Measurements from ENCODE around the gene RDH8. TPM values are rescaled to one million over a fixed set of nuclear protein-coding genes. Genes with fewer than 3 reads are reported as not detected.

The RDH8 gene
- total and polyA plus RNA-seq, 2 of the 8 experiments (the other 6 are each of a cell fraction or from before 2014, with no cell fraction given): 0.38 TPM; not detected in 1

DNA sequence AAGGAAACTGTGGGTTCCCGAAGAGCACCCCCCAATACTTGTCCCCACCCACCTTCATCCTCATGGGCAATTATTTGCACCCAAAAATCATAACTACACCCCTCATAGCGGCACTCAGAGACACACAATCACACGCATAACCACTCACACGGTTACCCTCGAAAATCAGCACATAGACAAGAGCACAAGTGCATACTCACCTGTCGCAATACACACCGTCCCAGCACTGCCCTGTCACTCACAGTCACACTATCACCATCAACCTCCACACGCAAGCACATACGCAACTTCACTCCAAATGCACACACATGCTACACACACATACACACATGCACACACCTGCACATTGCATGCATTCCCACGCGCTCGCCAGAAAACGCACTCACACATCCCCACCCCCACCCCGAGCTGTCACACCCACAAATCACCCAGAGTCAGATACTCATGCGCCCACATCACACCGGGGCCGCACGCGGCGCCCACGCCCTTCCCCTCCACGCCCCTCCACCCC lies 3.5 kb upstream of the RDH8 start:
- peaks cover 4 to 12% (median 8%) of the 10 kb centered on the region in 4 experiments for H3K4me1 ChIP-seq (replicated peaks in 1 of 4; ENCODE audit: control insufficient read depth in 3 of 4, insufficient read depth in 4 of 4, low read length in 3 of 4)
- ChIA-PET CTCF (ENCODE audit: partially characterized antibody) (interaction anchor here (1.2 to 2.9 kb wide), 5 partner anchors 12 to 98 kb away, joined by 3 to 16 read pairs (median 3); no protein-coding TSS in a partner anchor), POLR2A (ENCODE audit: partially characterized antibody) (interaction anchor here (0.6 to 1.6 kb wide), 5 partner anchors 10 to 106 kb away, joined by 3 to 7 read pairs (median 4); no protein-coding TSS in a partner anchor)
- no peak overlapping the region for H3K18ac ChIP-seq (ENCODE audit: extremely low read depth, low read length)
- H4K5ac ChIP-seq (ENCODE audit: insufficient read length, low read depth, low read length): no peak overlapping the region
- H3K79me2 ChIP-seq (ENCODE audit: control insufficient read depth in 1 of 2, insufficient read depth in 2 of 2, low read length in 2 of 2): no peaks in the 10 kb centered on the region
- H2BK15ac ChIP-seq (ENCODE audit: low read length): peak overlapping the region; percentile 94
- peaks cover 5 to 10% of the 10 kb centered on the region in 2 experiments for H4K20me1 ChIP-seq (replicated peaks in 1 of 2; ENCODE audit: control insufficient read depth in 1 of 2, insufficient read depth in 2 of 2, low read length in 2 of 2)
- H2BK20ac ChIP-seq (ENCODE audit: low read length): no peak overlapping the region
- peaks cover 16% of the 10 kb centered on the region; the same call in 1 of the 2 replicates for H3K23me2 ChIP-seq (ENCODE audit: low read depth, low read length)
- DNase-seq (ENCODE audit: low read depth in 1 of 2, low spot score in 2 of 2) (no peak), FAIRE-seq (no peak)
- H3K79me1 ChIP-seq (ENCODE audit: low read depth, low read length): no peaks in the 10 kb centered on the region
- H2BK120ac ChIP-seq (replicated peaks; ENCODE audit: low read depth, low read length): no peak overlapping the region
- no peak overlapping the region for H3K14ac ChIP-seq (ENCODE audit: insufficient read length)
- H3K36me3 ChIP-seq (ENCODE audit: control insufficient read depth in 2 of 4, insufficient read depth in 4 of 4, low read length in 3 of 4): no peaks in the 10 kb centered on the region
- H3K4ac ChIP-seq (replicated peaks; ENCODE audit: insufficient read length, low read depth, low read length): no peak overlapping the region
- H4K8ac ChIP-seq (ENCODE audit: extremely low read depth, insufficient read depth, low read length): peak overlapping the region; percentile 68; the same call in 1 of the 2 replicates
- peaks cover 1 to 29% (median 20%) of the 10 kb centered on the region in 4 experiments for H3K27me3 ChIP-seq (replicated peaks in 1 of 4; ENCODE audit: control insufficient read depth in 3 of 4, extremely low read depth in 1 of 4, insufficient read depth in 3 of 4, low read length in 3 of 4)
- H3K23ac ChIP-seq (ENCODE audit: insufficient read length): no peak overlapping the region
- H3K4me2 ChIP-seq (ENCODE audit: insufficient read depth in 1 of 2, low read depth in 2 of 2, low read length in 2 of 2): peak overlapping the region; percentile 77 to 96
- H3K4me3 ChIP-seq (ENCODE audit: extremely low read depth in 1 of 4, insufficient read depth in 2 of 4, low read depth in 3 of 4, low read length in 4 of 4): peak overlapping the region in 3 of 4 experiments; percentile 15 to 62 (median 26); a peak in 6 of 8 replicates
- H2BK12ac ChIP-seq (ENCODE audit: low read depth, low read length): peak overlapping the region; percentile 87; the same call in 1 of the 2 replicates
- H3K9ac ChIP-seq (replicated peaks in 1 of 4; ENCODE audit: extremely low read depth in 1 of 4, low read depth in 3 of 4, low read length in 3 of 4): no peak overlapping the region
- no peak overlapping the region for H2BK5ac ChIP-seq (ENCODE audit: low read depth, low read length)
- H3K27ac ChIP-seq (ENCODE audit: low read depth, low read length): no peak overlapping the region
- WGBS, 2 experiments (ENCODE audit: extremely low coverage in 1 of 2, insufficient coverage in 1 of 2, insufficient read length in 1 of 2, insufficient replicate concordance in 2 of 2, low coverage in 1 of 2, low lambda C conversion rate in 2 of 2, missing lambda C conversion rate in 1 of 2): 26% methylated on average over 11 of the region's 22 CpGs; no CpG with 5 or more reads in 1 of the 2 experiments
- H3K56ac ChIP-seq (replicated peaks; ENCODE audit: insufficient read length, low read depth, low read length): no peak overlapping the region
- H4K91ac ChIP-seq (replicated peaks; ENCODE audit: insufficient read length, low read length): no peak overlapping the region
- H2AFZ ChIP-seq (ENCODE audit: low read length): no peak overlapping the region
- no peaks in the 10 kb centered on the region for H3K9me3 ChIP-seq (ENCODE audit: insufficient read depth in 2 of 2, low read depth in 1 of 2, low read length in 1 of 2)
- no peak overlapping the region for H2AK5ac ChIP-seq (ENCODE audit: low read depth, low read length)
- TF ChIP-seq TAF1 (IDR thresholded peaks at IDR 0.05; ENCODE audit: low read depth, low read length) (no peak), NRF1 (IDR thresholded peaks at IDR 0.05; ENCODE audit: low read depth, low read length) (no peak), RNF2 (IDR thresholded peaks at IDR 0.05; ENCODE audit: borderline replicate concordance, low read depth, low read length, missing control alignments, poor library complexity, severe bottlenecking) (no peak), CHD2 (IDR thresholded peaks at IDR 0.05; ENCODE audit: low read length) (no peak), EP300 (IDR thresholded peaks at IDR 0.05; ENCODE audit: borderline replicate concordance in 1 of 2, low read depth in 2 of 2, low read length in 2 of 2) (no peak), YY1 (IDR thresholded peaks at IDR 0.05; ENCODE audit: low read depth, low read length) (no peak)
- TF ChIP-seq, protein P1, sequence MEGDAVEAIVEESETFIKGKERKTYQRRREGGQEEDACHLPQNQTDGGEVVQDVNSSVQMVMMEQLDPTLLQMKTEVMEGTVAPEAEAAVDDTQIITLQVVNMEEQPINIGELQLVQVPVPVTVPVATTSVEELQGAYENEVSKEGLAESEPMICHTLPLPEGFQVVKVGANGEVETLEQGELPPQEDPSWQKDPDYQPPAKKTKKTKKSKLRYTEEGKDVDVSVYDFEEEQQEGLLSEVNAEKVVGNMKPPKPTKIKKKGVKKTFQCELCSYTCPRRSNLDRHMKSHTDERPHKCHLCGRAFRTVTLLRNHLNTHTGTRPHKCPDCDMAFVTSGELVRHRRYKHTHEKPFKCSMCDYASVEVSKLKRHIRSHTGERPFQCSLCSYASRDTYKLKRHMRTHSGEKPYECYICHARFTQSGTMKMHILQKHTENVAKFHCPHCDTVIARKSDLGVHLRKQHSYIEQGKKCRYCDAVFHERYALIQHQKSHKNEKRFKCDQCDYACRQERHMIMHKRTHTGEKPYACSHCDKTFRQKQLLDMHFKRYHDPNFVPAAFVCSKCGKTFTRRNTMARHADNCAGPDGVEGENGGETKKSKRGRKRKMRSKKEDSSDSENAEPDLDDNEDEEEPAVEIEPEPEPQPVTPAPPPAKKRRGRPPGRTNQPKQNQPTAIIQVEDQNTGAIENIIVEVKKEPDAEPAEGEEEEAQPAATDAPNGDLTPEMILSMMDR (IDR thresholded peaks at IDR 0.05; ENCODE audit: control extremely low read depth in 1 of 3, insufficient read depth in 1 of 3, low read depth in 1 of 3, low read length in 3 of 3): no peak
- TF ChIP-seq, protein P2, sequence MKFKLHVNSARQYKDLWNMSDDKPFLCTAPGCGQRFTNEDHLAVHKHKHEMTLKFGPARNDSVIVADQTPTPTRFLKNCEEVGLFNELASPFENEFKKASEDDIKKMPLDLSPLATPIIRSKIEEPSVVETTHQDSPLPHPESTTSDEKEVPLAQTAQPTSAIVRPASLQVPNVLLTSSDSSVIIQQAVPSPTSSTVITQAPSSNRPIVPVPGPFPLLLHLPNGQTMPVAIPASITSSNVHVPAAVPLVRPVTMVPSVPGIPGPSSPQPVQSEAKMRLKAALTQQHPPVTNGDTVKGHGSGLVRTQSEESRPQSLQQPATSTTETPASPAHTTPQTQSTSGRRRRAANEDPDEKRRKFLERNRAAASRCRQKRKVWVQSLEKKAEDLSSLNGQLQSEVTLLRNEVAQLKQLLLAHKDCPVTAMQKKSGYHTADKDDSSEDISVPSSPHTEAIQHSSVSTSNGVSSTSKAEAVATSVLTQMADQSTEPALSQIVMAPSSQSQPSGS (IDR thresholded peaks at IDR 0.05; ENCODE audit: low read length): no peak

Data from H1 (cell line).